OCI-LY3 (cell line): ENCODE results near the gene TCF4.

ENCODE experiments used
- H2AFZ ChIP-seq: fragments of 200-600, 300-600 bp; shearing (Covaris generic); 2 replicates; pipeline ENCODE4 v1.6.0; 2014; ENCODE audit warnings: antibody characterized with exemption, low read depth, low read length
- H3K27ac ChIP-seq: fragments of 200-600, 300-600 bp; sonication (generic); 2 replicates; pipeline ENCODE4 v1.5.1; 2014; ENCODE audit warnings: mild to moderate bottlenecking, low read length, moderate library complexity, mixed read lengths
- H3K27me3 ChIP-seq: fragments of 200-600, 300-600 bp; sonication (generic); 2 replicates; pipeline ENCODE4 v1.6.1; 2014; ENCODE audit warnings: low read depth, low read length, mixed read lengths
- H3K36me3 ChIP-seq: fragments of 200-600, 300-600 bp; sonication (generic); replicated peaks from 2 replicates; pipeline ENCODE3; 2014; ENCODE audit warnings: low read depth, low read length, mixed read lengths
- H3K4me1 ChIP-seq: fragments of 300-600, 200-600 bp; sonication (generic); 2 replicates; pipeline ENCODE4 v1.6.1; 2014; ENCODE audit warnings: low read length, mixed read lengths
- H3K4me2 ChIP-seq: fragments of 200-600, 300-600 bp; sonication (generic); 2 replicates; pipeline ENCODE4 v1.6.1; 2014; ENCODE audit warnings: low read length, mixed read lengths
- H3K4me3 ChIP-seq: fragments of 300-600, 200-600 bp; sonication (generic); 2 replicates; pipeline ENCODE4 v1.5.1; 2014; ENCODE audit warnings: antibody characterized with exemption, mild to moderate bottlenecking, low read length, moderate library complexity
- H3K79me2 ChIP-seq: fragments of 300-600, 200-600 bp; shearing (Covaris generic); 2 replicates; pipeline ENCODE4 v1.6.1; 2014; ENCODE audit warnings: mild to moderate bottlenecking, low read length, mixed read lengths
- H3K9ac ChIP-seq: fragments of 300-600, 200-600 bp; shearing (Covaris generic); 2 replicates; pipeline ENCODE4 v1.6.0; 2014; ENCODE audit warnings: mild to moderate bottlenecking, low read length, moderate library complexity
- H3K9me3 ChIP-seq: fragments of 200-600, 300-600 bp; shearing (Covaris generic); 2 replicates; pipeline ENCODE4 v1.6.1; 2014; ENCODE audit warnings: low read length, mixed read lengths; ENCODE audit not compliant: insufficient read depth
- H4K20me1 ChIP-seq: fragments of 200-600, 300-600 bp; sonication (generic); 2 replicates; pipeline ENCODE4 v1.6.1; 2016; ENCODE audit warnings: low read length, mixed read lengths; ENCODE audit not compliant: insufficient read depth
- EZH2phosphoT487 ChIP-seq: fragments of 200-600 bp; shearing (Covaris generic); IDR thresholded peaks from 2 replicates; pipeline ENCODE4 v1.6.1; 2018; ENCODE audit warnings: antibody characterized with exemption, mixed run types, low read depth
- TF ChIP-seq, protein P1 (sequence below): fragments of 200-600, 300-600 bp; sonication (generic); IDR thresholded peaks from 2 replicates; pipeline ENCODE4 v1.5.1; 2014; ENCODE audit warnings: antibody characterized with exemption, low read length, low read depth

Gene TCF4

DNA sequence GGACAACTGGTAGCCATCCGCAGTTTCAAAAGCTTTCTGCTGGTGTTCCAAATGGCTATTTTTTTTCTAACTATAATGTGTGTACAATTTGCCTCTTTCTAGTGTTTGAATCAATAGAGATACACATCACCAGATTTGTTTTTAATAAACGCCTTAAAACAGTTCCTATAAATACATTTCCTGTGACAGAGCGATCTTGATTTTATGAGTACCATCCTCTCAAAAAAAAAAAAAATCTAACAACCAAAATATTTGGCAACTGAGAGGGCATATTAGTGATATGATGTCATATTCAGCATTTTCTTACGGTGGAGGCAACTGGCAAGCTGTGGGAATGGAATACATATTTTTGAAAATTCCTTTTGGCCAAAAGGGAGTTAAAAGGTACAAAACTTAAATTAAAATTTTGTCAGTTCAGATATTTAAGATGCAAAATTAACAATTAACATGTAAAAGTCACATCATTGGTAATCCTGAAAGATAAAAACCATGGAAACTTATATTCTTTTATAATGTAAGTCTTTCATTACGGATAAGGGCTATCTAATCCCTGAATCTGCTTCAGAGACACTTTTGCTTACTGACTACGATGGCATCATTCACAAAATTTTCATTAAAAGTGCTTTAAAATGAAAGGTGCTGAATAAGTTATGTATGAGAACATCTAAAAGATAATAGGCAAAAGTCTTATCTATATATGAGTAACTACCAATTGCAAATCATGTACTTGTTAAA lies 268.4 kb downstream of the TCF4 start:
- Histone ChIP-seq H3K79me2 (peaks cover 100% of the 10 kb centered on the region), H3K9ac (peak overlapping the region; percentile 70), H3K27me3 (no peaks in the 10 kb centered on the region), H3K9me3 (no peaks in the 10 kb centered on the region), H3K27ac (peak overlapping the region; percentile 85), H3K4me2 (peak overlapping the region; percentile 81), H4K20me1 (peaks cover 98% of the 10 kb centered on the region), H3K4me1 (peaks cover 88% of the 10 kb centered on the region), H3K36me3 (peaks cover 27% of the 10 kb centered on the region), H3K4me3 (peak overlapping the region; percentile 75), H2AFZ (no peak overlapping the region)
- TF ChIP-seq, protein P1, sequence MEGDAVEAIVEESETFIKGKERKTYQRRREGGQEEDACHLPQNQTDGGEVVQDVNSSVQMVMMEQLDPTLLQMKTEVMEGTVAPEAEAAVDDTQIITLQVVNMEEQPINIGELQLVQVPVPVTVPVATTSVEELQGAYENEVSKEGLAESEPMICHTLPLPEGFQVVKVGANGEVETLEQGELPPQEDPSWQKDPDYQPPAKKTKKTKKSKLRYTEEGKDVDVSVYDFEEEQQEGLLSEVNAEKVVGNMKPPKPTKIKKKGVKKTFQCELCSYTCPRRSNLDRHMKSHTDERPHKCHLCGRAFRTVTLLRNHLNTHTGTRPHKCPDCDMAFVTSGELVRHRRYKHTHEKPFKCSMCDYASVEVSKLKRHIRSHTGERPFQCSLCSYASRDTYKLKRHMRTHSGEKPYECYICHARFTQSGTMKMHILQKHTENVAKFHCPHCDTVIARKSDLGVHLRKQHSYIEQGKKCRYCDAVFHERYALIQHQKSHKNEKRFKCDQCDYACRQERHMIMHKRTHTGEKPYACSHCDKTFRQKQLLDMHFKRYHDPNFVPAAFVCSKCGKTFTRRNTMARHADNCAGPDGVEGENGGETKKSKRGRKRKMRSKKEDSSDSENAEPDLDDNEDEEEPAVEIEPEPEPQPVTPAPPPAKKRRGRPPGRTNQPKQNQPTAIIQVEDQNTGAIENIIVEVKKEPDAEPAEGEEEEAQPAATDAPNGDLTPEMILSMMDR = no peak
- TF ChIP-seq EZH2phosphoT487 = no peak

- H3K36me3 ChIP-seq = peaks cover 27% of the 10 kb centered on the region
- peak overlapping the region; percentile 85 for H3K27ac ChIP-seq
- H4K20me1 ChIP-seq = peaks cover 98% of the 10 kb centered on the region
- no peaks in the 10 kb centered on the region for H3K9me3 ChIP-seq
- no peaks in the 10 kb centered on the region for H3K27me3 ChIP-seq
- no peak overlapping the region for H2AFZ ChIP-seq
- peak overlapping the region; percentile 75 for H3K4me3 ChIP-seq
- peaks cover 86% of the 10 kb centered on the region for H3K4me1 ChIP-seq
- peaks cover 100% of the 10 kb centered on the region for H3K79me2 ChIP-seq
- peak overlapping the region; percentile 81 for H3K4me2 ChIP-seq
- H3K9ac ChIP-seq = peak overlapping the region; percentile 70
- no peak for TF ChIP-seq EZH2phosphoT487
- TF ChIP-seq, protein P1 = no peak
Measured at GRCh38 chr18:55318951-55319441, 269.0 kb downstream of the TCF4 start.

- TF ChIP-seq, protein P1 = no peak
- no peak for TF ChIP-seq EZH2phosphoT487
- peak overlapping the region; percentile 85 for H3K27ac ChIP-seq
- H2AFZ ChIP-seq = no peak overlapping the region
- H3K9ac ChIP-seq = peak overlapping the region; percentile 70
- peaks cover 85% of the 10 kb centered on the region for H3K4me1 ChIP-seq
- peak overlapping the region; percentile 75 for H3K4me3 ChIP-seq
- H3K36me3 ChIP-seq = peaks cover 31% of the 10 kb centered on the region
- peaks cover 100% of the 10 kb centered on the region for H3K79me2 ChIP-seq
- H3K9me3 ChIP-seq = no peaks in the 10 kb centered on the region
- H3K4me2 ChIP-seq = peak overlapping the region; percentile 81
- H4K20me1 ChIP-seq = peaks cover 98% of the 10 kb centered on the region
- no peaks in the 10 kb centered on the region for H3K27me3 ChIP-seq
Measured at GRCh38 chr18:55317864-55318263, 270.1 kb downstream of the TCF4 start.

DNA sequence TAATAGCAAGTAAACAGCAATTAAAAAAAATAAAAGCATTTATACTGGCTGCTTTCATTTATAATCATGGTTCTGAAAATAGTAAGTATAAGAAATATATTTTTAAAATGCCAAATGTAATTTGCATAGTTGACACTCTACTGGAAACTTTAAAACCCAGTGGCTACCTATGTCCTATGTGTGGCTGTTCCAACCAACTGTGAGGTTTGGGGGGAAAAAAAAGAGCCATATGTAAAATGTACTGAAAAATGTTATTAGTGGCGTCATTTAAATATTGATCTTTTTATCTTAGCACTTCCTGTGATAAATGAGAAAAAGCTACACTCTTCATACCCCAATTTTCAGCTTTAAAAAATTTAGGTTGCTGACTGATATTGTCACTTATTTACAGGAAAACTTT lies 270.7 kb downstream of the TCF4 start:
- Histone ChIP-seq H3K4me3 (peak overlapping the region; percentile 75), H4K20me1 (peaks cover 98% of the 10 kb centered on the region), H3K27me3 (no peaks in the 10 kb centered on the region), H3K27ac (peak overlapping the region; percentile 85), H3K4me2 (peak overlapping the region; percentile 81), H3K9me3 (no peaks in the 10 kb centered on the region), H3K36me3 (peaks cover 36% of the 10 kb centered on the region), H3K4me1 (peaks cover 83% of the 10 kb centered on the region), H3K79me2 (peaks cover 100% of the 10 kb centered on the region), H2AFZ (no peak overlapping the region), H3K9ac (peak overlapping the region; percentile 70)
- no peak for TF ChIP-seq EZH2phosphoT487
- TF ChIP-seq, protein P1 = no peak
